GM12873 (cell line): ENCODE measurements around the gene LRRC4.

Source experiments
- TF ChIP-seq, protein P1 (sequence below): IDR thresholded peaks from 2 replicates; pipeline ENCODE4 v1.5.1; 2012; ENCODE audit warnings: low read depth, mild to moderate bottlenecking, moderate library complexity, low read length, control low read depth; ENCODE audit not compliant: insufficient read depth; ENCODE audit errors: missing control alignments

The LRRC4 gene

GRCh38 chr7:128037880-128038619 lies 6.8 kb upstream of the LRRC4 start:
- TF ChIP-seq, protein P1, sequence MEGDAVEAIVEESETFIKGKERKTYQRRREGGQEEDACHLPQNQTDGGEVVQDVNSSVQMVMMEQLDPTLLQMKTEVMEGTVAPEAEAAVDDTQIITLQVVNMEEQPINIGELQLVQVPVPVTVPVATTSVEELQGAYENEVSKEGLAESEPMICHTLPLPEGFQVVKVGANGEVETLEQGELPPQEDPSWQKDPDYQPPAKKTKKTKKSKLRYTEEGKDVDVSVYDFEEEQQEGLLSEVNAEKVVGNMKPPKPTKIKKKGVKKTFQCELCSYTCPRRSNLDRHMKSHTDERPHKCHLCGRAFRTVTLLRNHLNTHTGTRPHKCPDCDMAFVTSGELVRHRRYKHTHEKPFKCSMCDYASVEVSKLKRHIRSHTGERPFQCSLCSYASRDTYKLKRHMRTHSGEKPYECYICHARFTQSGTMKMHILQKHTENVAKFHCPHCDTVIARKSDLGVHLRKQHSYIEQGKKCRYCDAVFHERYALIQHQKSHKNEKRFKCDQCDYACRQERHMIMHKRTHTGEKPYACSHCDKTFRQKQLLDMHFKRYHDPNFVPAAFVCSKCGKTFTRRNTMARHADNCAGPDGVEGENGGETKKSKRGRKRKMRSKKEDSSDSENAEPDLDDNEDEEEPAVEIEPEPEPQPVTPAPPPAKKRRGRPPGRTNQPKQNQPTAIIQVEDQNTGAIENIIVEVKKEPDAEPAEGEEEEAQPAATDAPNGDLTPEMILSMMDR, result no peak

- TF ChIP-seq, protein P1, result peak; percentile 24
Measured at GRCh38 chr7:128037081-128037480, 5.8 kb upstream of the LRRC4 start.

- TF ChIP-seq, protein P1, result no peak
Measured at GRCh38 chr7:128036226-128036940, 5.1 kb upstream of the LRRC4 start.

- TF ChIP-seq, protein P1, result peak; percentile 56
Measured at GRCh38 chr7:128035712-128036111, 4.5 kb upstream of the LRRC4 start.

DNA sequence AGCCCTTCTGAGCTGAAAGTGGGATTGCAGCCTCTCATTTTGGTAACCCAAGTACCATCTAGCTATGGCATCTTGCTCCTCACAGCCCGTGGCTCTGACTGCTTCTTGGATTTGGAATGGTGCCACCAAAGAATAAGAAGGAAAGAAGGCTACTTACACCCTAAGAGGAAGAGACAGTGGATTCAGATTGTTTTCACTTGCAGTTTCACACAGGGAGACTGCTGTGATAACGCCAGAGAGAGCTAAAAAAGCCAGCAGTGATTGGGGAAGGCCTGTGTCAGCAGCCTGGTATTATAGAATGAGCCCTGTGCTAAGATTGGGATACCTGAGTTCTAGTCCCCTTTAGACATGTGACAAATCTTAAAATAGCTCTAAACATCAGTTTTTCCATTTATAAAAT lies 3.6 kb upstream of the LRRC4 start:
- TF ChIP-seq, protein P1, result no peak

DNA sequence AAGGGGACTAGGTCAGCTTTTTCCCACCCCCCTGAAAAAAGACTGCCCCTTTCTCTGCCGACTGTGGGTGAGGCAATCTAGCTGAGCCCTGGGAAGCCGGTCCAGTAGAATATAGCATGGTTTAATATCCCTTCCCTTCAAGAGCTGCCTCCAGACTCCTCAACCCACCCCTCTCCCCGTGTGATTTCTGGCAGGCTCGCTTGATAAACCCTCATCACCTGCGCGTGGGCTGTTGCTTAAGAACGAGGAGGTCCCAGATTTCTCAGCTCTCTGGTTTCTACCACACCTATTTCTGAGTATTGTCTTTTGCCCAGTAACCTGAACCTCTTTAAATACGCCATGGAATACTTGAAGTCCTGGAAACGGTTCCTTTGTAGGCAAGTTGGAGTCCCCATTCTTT lies 2.0 kb upstream of the LRRC4 start:
- TF ChIP-seq, protein P1, result no peak

DNA sequence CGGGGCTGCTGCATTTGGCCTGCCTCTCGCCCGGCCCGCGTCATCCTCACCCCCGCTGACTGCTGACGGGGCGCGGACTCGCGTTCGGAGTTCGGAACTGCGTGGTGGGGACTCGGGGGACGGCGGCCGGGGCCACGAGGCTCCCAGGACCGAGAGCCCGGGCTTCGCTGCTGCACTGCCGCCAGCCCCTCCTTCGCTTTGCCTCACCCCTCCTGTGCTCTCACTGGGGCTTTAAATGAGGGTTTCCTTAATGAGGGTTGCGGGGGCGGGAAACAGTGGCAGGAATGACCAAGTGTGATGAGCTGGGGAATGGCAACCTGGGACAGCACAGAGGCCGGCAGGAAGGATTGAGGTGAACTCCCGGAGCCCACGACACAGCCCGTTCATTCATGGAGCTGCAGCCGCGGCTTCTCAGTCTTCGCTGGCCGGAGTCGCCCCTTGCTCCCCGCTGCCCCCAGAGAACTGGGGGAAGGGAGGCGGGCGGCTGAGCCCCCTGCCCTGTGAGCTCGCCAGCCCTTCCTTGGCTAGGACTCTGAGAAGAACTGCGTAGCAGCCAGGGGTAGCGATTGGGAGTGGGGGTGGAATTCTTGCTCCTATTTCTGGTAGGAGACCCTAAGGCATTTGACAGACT lies 1.5 kb upstream of the LRRC4 start:
- TF ChIP-seq, protein P1, result no peak
